ENCODE results near the gene BRD1. TPM values are rescaled to one million over a fixed set of nuclear protein-coding genes. Genes with fewer than 3 reads are reported as not detected.

The BRD1 gene
- total RNA-seq, 4 donors from 2014 or later, result 15.6 to 25.2 (median 18.1) TPM

- Histone ChIP-seq H3K9me3 (peaks cover 0 to 12% (median 0%) of the 10 kb centered on the region in 3 donors), H3K27ac (no peak overlapping the region), H3K36me3 (no peaks in the 10 kb centered on the region), H3K27me3 (peaks cover 0 to 10% (median 0%) of the 10 kb centered on the region in 3 donors), H3K4me1 (no peaks in the 10 kb centered on the region), H3K4me3 (no peak overlapping the region)
- ATAC-seq (no peak), DNase-seq (no peak)
- TF ChIP-seq, protein P1, sequence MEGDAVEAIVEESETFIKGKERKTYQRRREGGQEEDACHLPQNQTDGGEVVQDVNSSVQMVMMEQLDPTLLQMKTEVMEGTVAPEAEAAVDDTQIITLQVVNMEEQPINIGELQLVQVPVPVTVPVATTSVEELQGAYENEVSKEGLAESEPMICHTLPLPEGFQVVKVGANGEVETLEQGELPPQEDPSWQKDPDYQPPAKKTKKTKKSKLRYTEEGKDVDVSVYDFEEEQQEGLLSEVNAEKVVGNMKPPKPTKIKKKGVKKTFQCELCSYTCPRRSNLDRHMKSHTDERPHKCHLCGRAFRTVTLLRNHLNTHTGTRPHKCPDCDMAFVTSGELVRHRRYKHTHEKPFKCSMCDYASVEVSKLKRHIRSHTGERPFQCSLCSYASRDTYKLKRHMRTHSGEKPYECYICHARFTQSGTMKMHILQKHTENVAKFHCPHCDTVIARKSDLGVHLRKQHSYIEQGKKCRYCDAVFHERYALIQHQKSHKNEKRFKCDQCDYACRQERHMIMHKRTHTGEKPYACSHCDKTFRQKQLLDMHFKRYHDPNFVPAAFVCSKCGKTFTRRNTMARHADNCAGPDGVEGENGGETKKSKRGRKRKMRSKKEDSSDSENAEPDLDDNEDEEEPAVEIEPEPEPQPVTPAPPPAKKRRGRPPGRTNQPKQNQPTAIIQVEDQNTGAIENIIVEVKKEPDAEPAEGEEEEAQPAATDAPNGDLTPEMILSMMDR (IDR thresholded peaks at IDR 0.05 in 4 of 5, conservative IDR thresholded peaks at IDR 0.05 in 1 of 5), result no peak
- no peak for TF ChIP-seq POLR2A (IDR thresholded peaks at IDR 0.05)
- intact Hi-C loops (cut with DNase I; ENCODE audit: low total_unique reads), result no loop called here
- in situ Hi-C loops (cut with MboI; ENCODE audit: low sequenced_read_pairs in 4 of 4), result no loop called here
Measured at GRCh38 chr22:49740242-49740641, 87.4 kb downstream of the BRD1 start.

DNA sequence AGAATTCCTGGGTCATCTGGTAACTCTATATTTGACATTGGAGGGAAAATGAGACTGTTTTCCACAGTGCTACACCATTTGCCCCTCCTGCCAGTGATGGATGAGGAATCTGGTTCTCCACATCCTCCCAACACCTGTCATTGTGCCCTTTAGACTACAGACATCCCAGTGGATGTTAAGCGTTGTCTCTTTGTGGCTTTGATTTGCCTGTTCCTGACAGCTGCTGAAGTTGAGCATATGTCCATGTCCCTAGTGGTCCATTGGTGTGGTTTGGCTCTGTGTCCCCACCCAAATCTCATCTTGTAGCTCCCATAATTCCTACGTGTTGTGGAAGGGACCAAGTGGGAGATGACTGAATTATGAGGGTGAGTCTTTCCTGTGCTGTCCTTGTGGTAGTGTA lies 88.5 kb downstream of the BRD1 start:
- in situ Hi-C loops (cut with MboI; ENCODE audit: low sequenced_read_pairs in 4 of 4) (no loop called here), intact Hi-C loops (cut with DNase I; ENCODE audit: low total_unique reads) (no loop called here)
- no peak for DNase-seq
- H3K27ac ChIP-seq, result no peak overlapping the region
- H3K9me3 ChIP-seq, result peaks cover 0 to under 1% (median 0%) of the 10 kb centered on the region in 3 donors
- H3K27me3 ChIP-seq, result peaks cover 0 to 10% (median 0%) of the 10 kb centered on the region in 3 donors
- H3K4me3 ChIP-seq, result no peak overlapping the region
- ATAC-seq, result no peak
- no peak for TF ChIP-seq POLR2A (IDR thresholded peaks at IDR 0.05)
- TF ChIP-seq, protein P1 (IDR thresholded peaks at IDR 0.05 in 4 of 5, conservative IDR thresholded peaks at IDR 0.05 in 1 of 5), result no peak
- H3K4me1 ChIP-seq, result no peaks in the 10 kb centered on the region
- no peaks in the 10 kb centered on the region for H3K36me3 ChIP-seq

GRCh38 chr22:49738566-49738965 lies 89.1 kb downstream of the BRD1 start:
- in situ Hi-C loops (cut with MboI; ENCODE audit: low sequenced_read_pairs in 4 of 4), result no loop called here

DNA sequence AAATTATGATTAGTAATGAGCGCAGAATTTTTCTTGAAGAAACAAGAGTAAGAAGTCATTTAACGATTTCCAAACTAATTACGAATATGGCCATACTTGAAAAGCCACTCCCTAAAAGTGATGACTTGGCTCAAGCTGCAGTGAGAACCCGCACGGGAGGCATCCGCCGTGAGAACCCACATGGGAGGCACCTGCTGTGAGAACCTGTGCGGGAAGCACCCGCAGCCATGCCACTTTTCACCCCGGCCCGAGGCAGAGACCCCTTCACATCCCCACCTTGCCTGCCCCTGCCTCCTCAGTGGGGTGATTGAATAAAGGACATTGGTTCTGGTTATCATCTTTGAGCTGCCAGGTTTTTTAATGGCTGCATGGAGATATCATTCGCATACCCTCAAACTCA lies 89.7 kb downstream of the BRD1 start:
- in situ Hi-C loops (cut with MboI; ENCODE audit: low sequenced_read_pairs in 4 of 4) (no loop called here), intact Hi-C loops (cut with DNase I; ENCODE audit: low total_unique reads) (no loop called here)

More at GRCh38 chr22:49738566-49738965, 89.1 kb downstream of the BRD1 start:
- intact Hi-C loops (cut with DNase I; ENCODE audit: low total_unique reads), result no loop called here
- Histone ChIP-seq H3K27me3 (peaks cover 0 to 10% (median 0%) of the 10 kb centered on the region in 3 donors), H3K4me3 (no peak overlapping the region), H3K4me1 (no peaks in the 10 kb centered on the region), H3K9me3 (no peaks in the 10 kb centered on the region), H3K27ac (no peak overlapping the region), H3K36me3 (no peaks in the 10 kb centered on the region)
- no peak for TF ChIP-seq POLR2A (IDR thresholded peaks at IDR 0.05)
- TF ChIP-seq, protein P1 (IDR thresholded peaks at IDR 0.05 in 4 of 5, conservative IDR thresholded peaks at IDR 0.05 in 1 of 5), result no peak
- ATAC-seq (no peak), DNase-seq (no peak)

More for the DNA sequence above, 89.7 kb downstream of the BRD1 start:
- H3K27me3 ChIP-seq, result peaks cover 0 to 10% (median 0%) of the 10 kb centered on the region in 3 donors
- no peak for DNase-seq
- H3K27ac ChIP-seq, result no peak overlapping the region
- H3K4me3 ChIP-seq, result no peak overlapping the region
- no peaks in the 10 kb centered on the region for H3K9me3 ChIP-seq
- H3K36me3 ChIP-seq, result no peaks in the 10 kb centered on the region
- no peaks in the 10 kb centered on the region for H3K4me1 ChIP-seq
- ATAC-seq, result no peak
- no peak for TF ChIP-seq POLR2A (IDR thresholded peaks at IDR 0.05)
- TF ChIP-seq, protein P1 (IDR thresholded peaks at IDR 0.05 in 4 of 5, conservative IDR thresholded peaks at IDR 0.05 in 1 of 5), result no peak

Measured in gastrocnemius medialis (tissue), 4 donors.